ENCODE results near the gene SLC66A2.
"Not testable (repeated sequence)": the region's sequence is repeated elsewhere in the genome, so short reads cannot be mapped to it uniquely, and the experiment has no call there.

The SLC66A2 gene

DNA sequence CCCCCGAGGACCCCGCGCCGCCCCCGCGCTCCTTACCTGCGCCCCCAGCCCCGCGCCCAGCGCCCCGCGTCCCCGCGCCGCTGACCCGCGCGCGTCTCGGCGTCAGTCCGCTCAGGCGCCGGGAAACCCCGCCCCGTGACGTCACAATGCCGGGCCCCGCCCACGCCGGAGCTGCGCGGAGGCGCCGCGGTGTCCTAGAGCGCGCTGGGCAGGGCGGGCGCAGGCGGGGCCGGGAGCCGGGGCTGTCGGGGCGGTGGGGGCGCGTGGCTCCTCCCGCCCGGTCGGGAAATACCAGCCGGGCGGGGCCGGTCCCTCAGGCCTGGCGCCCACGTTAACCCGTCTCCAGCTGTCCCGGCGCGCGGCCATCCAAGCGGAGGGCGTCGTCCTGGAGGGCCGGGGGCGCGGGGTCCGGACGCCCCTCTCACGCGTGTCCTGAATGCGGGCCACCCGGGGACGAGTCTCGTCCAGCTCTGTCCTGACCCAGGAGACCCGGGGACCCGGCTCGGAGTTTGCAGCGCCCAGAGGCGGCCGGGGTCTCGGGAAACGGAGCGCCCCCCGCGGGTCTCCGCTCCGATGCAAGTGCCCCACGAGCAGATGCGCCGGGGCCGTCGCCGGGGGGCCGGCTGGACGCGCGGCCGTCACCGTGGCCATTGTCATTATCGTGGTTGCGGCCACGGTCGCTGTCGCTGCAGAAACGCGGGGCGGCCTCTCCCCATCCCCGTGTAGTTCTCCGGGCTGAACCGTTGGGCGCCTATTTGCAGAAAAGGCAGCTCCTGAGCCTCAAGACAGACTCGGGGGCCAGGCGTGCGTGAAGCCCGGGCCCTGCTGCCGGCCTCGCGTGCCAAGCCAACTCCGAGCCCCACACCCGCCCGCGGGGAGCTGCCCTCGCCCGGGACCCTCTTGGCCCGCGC is at the start of gene SLC66A2:
Gene SLC66A2 (minus strand): TSS at position 109 of the 911 bp plus-strand sequence. CDS start 727 bp downstream, outside the sequence.
- DNase-seq, result no peak

DNA sequence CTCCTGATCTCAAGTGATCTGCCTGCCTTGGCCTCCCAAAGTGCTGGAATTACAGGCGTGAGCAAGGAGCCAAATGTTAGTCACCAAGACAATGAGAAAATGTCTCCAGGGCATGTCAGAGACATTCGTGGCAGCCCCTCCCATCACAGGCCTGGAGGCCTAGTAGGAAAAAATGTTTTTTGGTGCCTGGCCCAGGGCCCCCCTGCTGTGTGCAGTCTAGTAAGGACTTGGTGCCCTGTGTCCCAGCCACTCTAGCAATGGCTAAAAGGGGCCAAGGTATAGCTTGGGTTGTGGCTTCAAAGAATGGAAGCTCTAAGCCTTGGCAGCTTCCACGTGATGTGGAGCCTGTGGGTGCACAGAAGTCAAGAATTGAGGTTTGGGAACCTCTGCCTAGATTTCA is 49.4 kb upstream of the SLC66A2 start:
- no peak for DNase-seq

DNA sequence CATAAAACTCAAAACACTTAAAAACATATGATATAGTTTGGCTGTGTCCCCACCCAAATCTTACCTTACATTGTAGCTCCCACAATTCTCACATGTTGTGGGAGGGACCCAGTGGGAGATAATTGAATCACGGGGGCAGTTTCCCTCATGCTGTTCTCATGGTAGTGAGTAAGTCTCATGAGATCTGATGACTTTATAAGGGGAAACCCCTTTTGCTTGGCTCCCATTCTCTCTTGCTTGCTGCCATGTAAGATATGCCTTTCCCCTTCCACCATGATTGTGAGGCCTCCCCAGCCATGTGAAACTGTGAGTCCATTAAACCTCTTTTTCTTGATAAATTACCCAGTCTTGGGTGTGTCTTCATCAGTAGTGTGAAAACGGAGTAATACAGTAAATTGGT is 48.2 kb upstream of the SLC66A2 start:
- not testable (repeated sequence) for DNase-seq

DNA sequence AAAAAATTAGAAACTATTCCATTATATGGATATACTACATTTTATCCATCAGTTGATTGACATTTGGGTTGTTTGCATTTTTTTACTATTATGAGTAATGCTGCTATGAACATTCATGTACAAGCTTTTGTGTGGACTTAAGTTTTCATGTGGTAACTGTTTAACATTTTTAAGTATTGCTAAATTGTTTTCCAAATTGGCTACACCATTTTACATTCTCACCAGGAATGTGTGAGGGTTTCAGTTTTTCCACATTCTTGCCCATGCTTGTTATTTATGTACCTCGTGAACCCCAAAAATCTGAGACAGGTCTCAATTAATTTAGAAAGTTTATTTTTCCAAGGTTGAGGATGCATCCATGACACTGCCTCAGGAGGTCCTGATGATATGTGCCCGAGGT is 40.0 kb upstream of the SLC66A2 start:
- DNase-seq, result no peak

DNA sequence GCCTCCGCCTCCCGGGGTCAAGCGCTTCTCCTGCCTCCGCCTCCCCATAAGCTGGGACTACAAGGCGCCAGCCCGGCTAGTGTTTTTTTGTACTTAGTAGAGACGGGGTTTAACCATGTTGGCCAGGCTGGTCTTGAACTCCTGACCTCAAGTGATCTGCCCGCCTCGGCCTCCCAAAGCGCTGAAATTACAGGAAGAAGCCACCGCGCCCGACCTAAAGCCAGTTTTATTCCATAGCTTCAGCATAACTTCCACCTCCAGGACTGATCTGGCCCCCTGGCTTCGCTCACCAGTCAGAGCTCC is 37.7 kb upstream of the SLC66A2 start:
- DNase-seq, result no peak

DNA sequence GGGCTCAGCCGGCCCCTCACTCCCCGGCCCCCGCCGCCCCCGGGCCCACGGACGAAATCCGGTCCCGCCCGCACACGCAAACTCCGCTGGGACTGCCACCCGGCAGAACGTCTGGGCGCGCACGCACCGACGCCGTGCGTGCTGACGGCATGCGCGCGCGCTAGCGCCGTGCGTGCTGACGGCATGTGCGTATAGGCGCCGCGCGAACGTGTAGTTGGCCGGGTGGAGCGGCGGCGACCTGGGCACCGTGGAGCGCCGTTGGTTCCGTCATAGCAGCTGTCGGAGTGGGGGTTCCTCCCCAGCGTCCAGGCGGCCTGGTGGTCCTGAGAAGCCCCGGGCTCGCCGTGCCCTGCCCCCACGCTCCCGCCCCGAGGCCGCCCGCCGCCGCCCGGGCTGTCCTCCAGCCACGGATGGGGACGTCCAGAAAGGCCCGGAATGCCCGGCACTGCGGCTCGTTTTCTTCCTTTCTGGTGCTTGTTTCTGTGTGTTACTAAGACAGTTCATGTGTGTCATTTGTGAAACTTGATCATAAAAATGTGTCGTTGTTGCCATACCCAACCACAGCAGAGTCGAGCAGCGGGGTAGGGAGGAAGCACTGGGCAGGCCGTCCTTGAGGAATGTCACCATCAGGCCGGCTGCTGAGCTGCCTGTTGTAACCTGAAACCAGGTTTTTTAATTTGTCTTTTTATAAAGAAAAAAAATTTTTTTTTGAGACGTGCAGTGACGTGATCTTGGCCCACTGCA is 37.2 kb upstream of the SLC66A2 start, which contains the start of gene TXNL4A:
Gene TXNL4A (minus strand): TSS at position 113 of the 744 bp plus-strand sequence. CDS start 171 bp downstream, outside the sequence.
- peak; percentile 32 for DNase-seq

DNA sequence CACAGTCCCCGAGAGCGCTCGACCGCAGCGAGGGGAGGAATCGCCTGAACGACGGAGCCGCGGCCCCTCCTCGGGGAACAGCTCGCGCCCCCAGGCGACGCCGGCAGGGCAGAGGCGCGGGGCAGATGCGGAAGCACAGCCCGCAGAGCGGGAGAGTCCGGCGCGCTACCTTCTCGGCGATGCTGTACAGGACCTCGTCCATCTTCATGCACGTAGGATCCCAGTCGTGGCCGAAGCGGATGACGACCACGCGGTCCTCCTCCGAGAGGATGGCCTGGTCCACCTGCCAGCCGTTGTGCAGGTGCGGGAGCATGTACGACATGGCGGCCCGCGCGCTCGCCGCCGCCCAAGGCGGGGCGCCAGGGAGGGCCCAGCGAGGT is 36.6 kb upstream of the SLC66A2 start:
- DNase-seq, result no peak

DNA sequence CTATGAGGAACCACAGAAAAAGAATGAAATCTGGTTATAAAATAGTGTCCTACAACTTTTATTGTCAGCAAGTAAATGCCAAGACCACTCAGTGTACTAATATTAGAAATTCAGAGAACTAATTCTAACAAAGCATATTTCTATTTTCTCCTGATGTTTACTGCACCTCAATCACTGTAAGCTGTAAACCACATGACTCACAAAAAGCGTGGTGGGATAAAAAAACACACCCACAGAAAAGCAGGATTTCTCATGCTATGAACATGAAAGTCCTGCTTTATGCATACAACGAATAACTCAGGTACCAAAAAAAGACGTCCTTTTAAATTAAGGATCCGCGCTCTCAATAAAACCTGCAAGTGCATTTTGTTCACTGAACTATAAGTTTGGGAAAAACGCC is 36.1 kb upstream of the SLC66A2 start:
- no peak for DNase-seq

DNA sequence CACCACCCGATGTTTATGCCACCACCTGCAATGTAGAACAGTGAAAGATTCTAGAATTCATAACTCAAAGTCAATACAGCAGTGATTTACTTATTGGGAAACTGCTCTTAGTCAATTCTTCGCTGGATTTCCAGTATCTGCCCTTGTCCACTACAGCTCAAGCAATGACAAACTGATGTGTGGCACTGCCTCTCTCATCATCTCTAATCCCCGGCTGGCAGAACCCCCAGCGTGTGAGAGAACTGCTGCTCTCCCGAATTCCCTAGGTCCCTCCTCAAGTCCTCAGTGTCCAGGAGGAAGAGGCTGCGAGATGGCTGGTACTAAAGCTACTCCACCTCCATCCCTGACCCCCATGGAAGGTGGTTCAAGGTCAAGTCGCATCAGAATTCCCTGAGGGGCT is 35.3 kb upstream of the SLC66A2 start:
- no peak for DNase-seq

DNA sequence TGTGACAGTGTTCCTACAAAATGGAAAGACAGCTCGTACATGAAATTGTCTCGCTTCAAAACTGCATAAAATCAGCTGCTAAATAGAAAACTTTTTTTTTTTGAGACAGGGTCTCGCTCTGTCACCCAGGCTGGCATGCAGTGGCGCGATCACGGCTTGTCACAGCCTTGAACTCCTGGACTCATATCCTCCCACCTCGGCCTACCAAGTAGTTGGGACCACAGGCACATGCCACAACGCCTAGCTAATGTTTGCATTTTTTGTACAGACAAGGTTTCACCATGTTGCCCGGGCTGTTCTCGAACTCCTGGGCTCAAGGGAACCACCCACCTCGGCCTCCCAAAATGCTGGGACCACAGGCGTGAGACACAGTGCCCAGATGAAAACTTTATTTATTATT is 33.7 kb upstream of the SLC66A2 start:
- no peak for DNase-seq

DNA sequence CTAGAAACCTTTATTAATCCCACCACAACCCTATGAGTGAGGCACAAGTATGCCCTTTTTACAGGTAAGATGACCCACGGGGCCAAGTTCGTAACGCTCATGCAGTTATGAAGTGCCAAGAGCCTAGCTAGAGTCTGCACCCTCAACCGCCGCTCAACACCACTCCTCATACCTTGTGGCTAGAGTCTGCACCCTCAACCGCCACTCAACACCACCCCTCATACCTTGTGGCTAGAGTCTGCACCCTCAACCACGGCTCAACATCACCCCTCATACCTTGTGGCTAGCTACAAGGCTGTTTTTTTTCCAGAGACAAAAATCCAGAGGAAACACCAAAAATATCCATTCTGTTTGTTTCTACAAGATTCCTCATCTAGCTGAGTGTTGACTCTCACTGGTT is 32.3 kb upstream of the SLC66A2 start:
- DNase-seq, result no peak

DNA sequence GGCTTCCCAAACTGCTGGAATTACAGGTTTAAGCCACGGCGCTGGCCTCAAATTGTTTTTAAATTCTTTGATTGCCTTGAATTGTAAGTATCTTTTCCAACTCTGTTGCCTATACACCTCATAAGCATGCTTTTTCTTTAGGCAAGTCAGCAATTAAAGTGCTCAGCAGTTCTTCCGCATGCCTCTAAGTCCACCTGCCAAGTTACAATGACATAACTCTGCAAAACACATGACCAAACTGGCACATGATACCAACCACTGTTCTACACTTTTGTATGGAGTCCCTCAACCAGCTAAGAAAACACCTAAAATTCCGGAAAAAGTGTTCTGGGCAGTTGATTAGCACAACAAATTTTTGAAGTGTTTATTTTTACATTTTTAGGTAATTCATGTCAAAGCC is 31.8 kb upstream of the SLC66A2 start:
- no peak for DNase-seq

DNA sequence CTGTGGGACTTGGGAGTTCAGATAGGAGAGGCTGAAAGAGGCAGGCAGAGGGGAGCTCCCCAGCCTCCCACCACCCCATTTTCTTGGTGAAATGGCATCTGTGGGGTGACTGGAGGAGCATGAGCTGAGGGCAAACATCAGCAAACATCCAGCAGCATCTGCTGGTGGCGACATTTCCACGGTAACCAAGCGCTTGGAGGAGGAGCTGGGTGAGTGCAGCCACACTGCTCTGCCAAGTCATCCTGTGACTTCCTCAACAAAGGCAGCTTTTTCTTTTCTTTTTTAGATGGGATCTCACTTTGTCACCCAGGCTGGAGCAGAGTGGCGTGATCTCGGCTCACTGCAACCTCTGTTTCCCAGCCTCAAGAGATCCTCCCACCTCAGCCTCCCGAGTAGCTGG is 31.3 kb upstream of the SLC66A2 start:
- no peak for DNase-seq

DNA sequence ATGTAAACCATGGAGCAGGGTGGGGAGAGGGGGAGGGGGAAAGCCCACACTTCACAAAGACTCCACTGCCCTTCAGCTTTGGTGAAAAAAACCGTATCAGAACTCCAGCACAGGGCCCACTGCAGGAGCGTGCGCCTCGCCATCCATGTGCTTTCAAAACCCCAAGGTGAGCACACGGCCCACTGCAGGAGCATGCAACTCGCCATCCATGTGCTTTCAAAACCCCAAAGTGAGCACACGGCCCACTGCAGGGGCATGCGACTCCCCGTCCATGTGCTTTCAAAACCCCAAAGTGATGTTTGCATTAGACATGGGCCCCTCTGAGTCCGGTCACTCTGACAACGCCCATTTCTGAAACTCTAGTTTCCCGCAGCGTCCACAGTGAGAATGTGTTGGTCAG is 29.1 kb upstream of the SLC66A2 start:
- DNase-seq, result no peak

DNA sequence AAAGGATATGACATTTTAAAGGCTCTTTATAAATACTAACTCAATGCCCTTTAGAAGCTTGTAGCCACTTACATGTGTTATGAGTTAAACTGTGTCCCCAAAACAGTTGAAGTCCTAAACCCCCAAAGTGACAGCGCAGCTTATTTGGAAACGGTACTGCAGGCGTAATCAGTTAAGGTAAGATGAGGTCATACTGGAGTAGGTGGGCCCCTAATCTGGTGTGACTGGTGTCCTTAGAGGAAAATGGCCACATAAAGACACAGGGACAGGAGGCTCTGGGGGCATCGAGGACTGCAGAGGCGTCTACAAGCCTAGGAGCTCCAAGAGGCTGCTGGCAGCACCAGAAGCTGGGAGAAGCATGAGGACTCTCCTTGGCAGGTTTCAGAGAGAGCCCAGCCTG is 28.4 kb upstream of the SLC66A2 start:
- no peak for DNase-seq

DNA sequence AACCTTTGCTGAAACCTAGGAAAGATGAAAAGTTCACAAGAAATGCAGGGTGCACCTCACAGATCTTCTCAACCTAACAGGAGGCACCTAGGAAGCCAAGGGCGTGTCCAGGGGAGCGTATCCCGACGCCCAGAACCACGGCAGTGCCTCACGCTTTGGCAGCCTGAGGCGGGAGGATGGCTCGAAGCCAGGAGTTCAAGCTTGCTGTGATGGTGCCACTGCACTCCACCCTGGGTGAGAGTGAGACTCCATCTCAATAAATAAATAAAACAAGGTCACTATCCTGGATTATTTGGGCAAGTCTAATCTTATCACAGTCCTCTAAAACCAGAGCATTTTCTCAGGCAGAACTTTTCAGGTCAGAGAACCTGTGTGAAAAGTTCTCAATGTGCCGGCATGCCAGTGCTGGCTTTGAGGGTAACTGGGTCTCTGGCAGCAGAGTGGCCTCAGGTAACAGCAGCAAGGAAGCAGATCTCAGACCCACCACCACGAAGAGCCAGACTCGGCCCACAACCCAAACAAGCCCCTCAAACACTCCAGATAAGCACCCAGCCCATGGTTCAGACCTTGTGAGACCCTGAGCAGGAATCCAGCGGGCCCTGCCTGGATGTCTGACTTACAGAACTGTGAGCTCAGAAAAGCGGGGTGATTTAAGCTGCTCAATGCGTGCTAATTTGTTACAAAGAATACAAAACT is 24.7 kb upstream of the SLC66A2 start:
- DNase-seq, result no peak

DNA sequence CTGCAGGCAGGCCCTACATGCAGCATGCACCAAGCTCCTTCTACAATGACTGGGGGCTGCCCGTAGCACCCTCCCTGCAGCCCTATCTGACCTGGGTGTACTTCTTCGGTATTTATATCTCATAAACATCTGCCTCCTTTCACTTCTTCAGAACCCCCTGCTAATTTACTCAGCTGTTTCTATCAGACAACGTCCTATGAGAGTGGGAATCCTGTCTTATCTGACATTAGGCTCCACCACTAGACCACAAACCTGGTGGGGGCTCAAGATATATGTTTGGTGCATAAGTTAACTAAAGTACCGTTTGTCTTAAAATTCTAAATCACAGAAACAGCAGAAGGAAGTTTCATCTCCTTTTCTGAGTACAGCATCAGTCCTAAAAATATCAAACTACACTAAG is 23.6 kb upstream of the SLC66A2 start:
- no peak for DNase-seq

DNA sequence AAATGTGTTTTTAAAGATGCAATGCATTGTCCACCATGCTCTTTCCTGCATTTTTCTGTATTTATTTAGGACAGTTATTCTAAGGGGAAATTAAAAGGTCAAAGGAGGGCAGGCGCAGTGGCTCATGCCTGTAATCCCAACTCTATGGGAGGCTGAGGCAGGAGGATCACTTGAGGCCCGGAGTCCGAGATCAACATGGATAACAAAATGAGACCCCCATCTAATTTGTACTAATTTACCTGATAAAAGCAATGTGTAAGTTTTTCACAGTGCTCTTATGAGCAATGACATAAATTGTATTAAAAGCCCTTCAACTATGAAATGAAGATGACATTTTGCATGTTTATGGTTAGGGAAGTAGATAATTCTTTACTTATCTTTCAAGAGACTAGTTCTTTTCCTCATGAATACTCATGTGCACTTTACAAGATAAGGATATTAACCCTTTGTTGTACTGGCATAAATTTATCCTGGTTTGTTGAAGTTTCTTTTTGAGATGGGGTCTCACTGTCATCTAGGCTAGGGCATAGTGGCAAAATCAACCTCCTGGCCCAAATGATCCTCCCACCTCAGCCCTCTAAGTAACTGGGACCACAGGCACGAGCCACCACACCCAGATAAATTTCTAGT is 22.7 kb upstream of the SLC66A2 start:
- DNase-seq, result no peak

DNA sequence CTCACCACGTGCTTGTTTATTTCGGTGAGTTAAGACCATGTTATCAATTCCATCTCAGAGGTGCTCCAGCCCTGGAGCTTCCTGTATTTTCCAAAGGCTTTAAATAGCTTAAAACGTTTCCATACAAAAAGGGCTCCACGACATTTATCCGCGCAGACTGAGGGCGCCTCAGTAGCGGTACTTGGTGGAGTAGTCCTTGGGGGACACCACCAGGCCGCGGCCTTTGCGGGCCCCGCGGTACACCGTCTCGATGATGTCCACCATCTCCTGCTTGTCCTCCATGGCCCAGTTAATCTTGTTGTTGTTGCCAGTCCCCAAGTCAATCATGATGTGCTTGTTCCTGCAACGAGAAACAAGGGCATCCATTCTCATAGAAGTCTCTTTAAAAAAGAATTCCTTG is 22.1 kb upstream of the SLC66A2 start:
- DNase-seq, result no peak

DNA sequence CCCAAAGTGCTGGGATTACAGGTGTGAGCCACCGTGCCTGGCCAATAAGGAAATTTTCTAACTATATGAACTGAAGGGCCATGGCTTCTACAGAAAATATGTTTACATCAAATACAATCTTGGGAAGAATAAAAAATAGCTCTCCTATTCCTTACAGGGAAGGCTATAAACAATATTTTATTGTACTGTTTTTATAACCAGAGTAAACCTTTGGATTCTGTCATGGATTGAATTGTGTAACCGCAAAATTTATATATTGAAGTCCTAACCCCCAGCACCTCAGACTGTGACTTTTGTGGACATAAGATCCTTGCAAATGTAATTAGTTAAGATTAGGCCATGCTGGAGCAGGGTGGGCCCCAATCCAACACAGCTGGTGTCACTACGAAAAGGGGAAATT is 21.3 kb upstream of the SLC66A2 start:
- no peak for DNase-seq

DNA sequence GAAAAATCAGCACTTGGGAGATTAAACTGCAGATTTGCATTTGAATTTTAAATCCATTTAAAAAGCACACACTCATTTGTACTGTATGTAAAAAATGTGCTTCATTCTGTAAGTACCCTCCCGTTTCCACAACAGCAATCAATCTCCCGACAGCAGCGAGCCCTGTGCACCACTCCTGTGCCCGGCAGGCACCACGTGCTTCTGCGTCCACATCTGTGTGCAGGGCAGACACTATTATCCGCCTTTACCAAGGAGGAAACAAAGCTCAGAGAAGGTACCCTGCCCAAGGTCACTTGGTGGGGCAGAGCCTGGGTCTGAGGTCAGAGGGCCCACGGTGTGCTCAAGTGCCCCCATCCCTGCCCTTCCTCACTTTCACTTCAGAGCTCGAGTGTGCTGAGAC is 20.5 kb upstream of the SLC66A2 start:
- DNase-seq, result no peak

DNA sequence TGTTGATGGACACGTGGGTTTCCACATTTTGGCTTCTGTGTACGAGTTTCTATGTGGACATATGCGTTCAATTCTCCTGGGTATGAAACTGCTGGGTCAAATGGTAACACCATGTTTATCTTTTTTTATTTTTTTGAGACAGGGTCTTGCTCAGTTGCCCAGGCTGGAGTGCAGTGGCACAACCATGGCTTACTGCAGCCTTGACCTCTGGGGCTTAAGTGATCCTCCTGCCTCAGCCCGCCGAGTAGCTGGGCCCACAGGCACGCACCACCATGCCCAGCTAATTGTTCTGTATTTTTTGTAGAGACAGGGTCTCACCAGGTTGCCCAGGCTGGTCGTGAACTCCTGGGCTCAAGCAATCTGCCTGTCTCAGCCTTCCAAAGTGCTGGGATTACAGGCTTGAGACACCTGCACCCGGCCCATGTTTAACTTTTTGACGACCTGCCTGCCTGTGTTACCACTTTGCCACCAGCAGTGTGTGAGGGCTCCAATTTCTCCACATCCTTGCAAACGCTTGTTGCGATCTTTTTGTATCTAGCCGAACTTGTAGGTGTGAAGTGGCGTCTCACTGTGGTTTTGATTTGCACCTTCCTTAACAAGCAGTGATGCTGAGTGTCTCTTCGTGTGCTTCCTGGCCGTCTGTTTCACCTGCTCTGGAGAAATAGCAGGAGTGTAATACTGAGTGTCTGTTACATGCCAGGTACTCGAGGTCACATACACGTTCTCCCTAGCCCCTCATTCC is 19.9 kb upstream of the SLC66A2 start:
- no peak for DNase-seq

Measured in NCI-H524 treated with DMSO at 0.1 percent for 48 hours (cell line).